Raji (cell line): ENCODE data around the gene MMAB.

Source experiments
- POLR2A ChIP-seq: IDR thresholded peaks from 2 replicates; pipeline ENCODE4 v1.6.1; 2011; ENCODE audit warnings: low read depth, low read length, control low read depth; ENCODE audit not compliant: insufficient read depth

Gene MMAB

GRCh38 chr12:109580684-109581333 lies 7.5 kb upstream of the MMAB start:
- no peak for TF ChIP-seq POLR2A

- TF ChIP-seq POLR2A, result no peak
Measured at GRCh38 chr12:109580272-109580671, 7.0 kb upstream of the MMAB start.

GRCh38 chr12:109579639-109580038 lies 6.3 kb upstream of the MMAB start:
- no peak for TF ChIP-seq POLR2A

GRCh38 chr12:109578330-109578927 lies 5.1 kb upstream of the MMAB start:
- TF ChIP-seq POLR2A, result no peak

GRCh38 chr12:109577311-109577710 lies 4.0 kb upstream of the MMAB start:
- TF ChIP-seq POLR2A, result no peak

- TF ChIP-seq POLR2A, result no peak
Measured at GRCh38 chr12:109575683-109576082, 2.4 kb upstream of the MMAB start.

- no peak for TF ChIP-seq POLR2A
Measured at GRCh38 chr12:109573914-109574244, 575 bp upstream of the MMAB start.

- TF ChIP-seq POLR2A, result no peak
Measured at GRCh38 chr12:109572506-109572845, 828 bp downstream of the MMAB start.

- TF ChIP-seq POLR2A, result no peak; the same call in 1 of the 2 replicates
Measured at GRCh38 chr12:109571773-109572505, 1.4 kb downstream of the MMAB start.

- no peak for TF ChIP-seq POLR2A
Measured at GRCh38 chr12:109568486-109568885, 4.8 kb downstream of the MMAB start.

GRCh38 chr12:109567967-109568366 lies 5.3 kb downstream of the MMAB start:
- TF ChIP-seq POLR2A, result no peak

GRCh38 chr12:109567296-109567695 lies 6.0 kb downstream of the MMAB start:
- no peak for TF ChIP-seq POLR2A

GRCh38 chr12:109566424-109566823 lies 6.9 kb downstream of the MMAB start:
- TF ChIP-seq POLR2A, result no peak

GRCh38 chr12:109563291-109564284 lies 9.7 kb downstream of the MMAB start:
- TF ChIP-seq POLR2A, result no peak

- no peak for TF ChIP-seq POLR2A
Measured at GRCh38 chr12:109562871-109563270, 10.4 kb downstream of the MMAB start.
